ENCODE data around the gene TMEM25. TPM values are rescaled to one million over a fixed set of nuclear protein-coding genes. Genes with fewer than 3 reads are reported as not detected.
A peak's percentile ranks its signal among the peaks of the same experiment; 100 is the strongest.
"Not testable (repeated sequence)": the region's sequence is repeated elsewhere in the genome, so short reads cannot be mapped to it uniquely, and the experiment has no call there.

The TMEM25 gene
- total RNA-seq, result 10 to 100 TPM; 10.1 to 13.8 (median 12.9) TPM

- H3K36me3 Mint-ChIP-seq (ENCODE audit: insufficient read depth), result no peaks in the 10 kb centered on the region
Measured at GRCh38 chr11:118530683-118531596, at the start of gene TMEM25. Gene TMEM25 (plus strand): TSS chr11:118531192. CDS start chr11:118531802, 610 bp downstream.

GRCh38 chr11:118481238-118481637, 49.8 kb upstream of the TMEM25 start:
- not testable (repeated sequence) for ATAC-seq; H3K4me1 Mint-ChIP-seq (ENCODE audit: low read depth); DNase-seq; H3K9me3 Mint-ChIP-seq; H3K27me3 Mint-ChIP-seq (ENCODE audit: low read depth); H3K4me3 Mint-ChIP-seq
- peaks cover 47% of the 10 kb centered on the region for H3K36me3 Mint-ChIP-seq (ENCODE audit: insufficient read depth)

More at GRCh38 chr11:118530683-118531596, at the start of gene TMEM25:
- DNase-seq, result peak; percentile 67
- Mint-ChIP-seq H3K9me3 (no peaks in the 10 kb centered on the region), H3K4me1 (ENCODE audit: low read depth) (peaks cover 26% of the 10 kb centered on the region), H3K27me3 (ENCODE audit: low read depth) (no peaks in the 10 kb centered on the region), H3K4me3 (peak within 1 kb of the TSS; percentile 90)
- ATAC-seq, result peak; percentile 88 to 92

DNA sequence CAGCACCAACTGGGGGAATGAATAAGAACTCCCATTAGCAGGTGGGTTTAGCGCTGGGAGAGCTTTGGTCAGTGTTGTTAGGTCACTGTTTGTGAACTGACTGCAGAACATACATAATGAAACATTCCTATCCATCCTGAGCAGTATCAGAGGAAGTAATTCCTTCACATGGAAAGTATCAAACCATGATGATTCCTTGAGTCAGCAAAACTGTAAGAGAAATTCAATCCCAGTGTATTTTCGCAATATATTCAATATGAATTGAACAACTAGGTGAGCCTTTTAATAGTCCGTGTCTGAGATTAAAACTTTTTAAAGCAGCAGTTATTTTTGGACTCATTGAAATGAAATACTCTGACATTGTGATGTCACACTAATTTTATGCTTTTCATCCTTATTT, 46.6 kb upstream of the TMEM25 start:
- Mint-ChIP-seq H3K36me3 (ENCODE audit: insufficient read depth) (peaks cover 28% of the 10 kb centered on the region), H3K9me3 (no peaks in the 10 kb centered on the region), H3K27me3 (ENCODE audit: low read depth) (no peaks in the 10 kb centered on the region), H3K4me3 (no peak overlapping the region), H3K4me1 (ENCODE audit: low read depth) (peaks cover 2% of the 10 kb centered on the region)
- ATAC-seq, result no peak
- DNase-seq, result no peak

DNA sequence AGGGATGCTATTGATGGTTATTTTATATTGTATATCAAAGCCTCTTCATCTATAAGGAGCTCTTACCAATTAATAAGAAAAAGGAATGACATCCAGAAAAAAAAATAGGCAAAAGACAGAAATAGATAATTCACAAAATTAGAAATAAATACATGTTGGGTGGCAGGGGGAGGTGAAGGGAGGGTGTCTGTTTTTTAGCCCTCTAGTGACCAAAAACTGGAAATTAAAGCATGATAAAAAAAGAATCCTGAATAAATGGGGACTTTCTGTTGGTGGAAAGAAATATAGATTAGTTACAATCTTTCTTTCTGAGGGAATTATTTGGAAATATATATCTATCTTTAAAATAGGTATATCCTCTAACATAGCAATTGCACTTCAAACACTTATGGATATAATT, 45.7 kb upstream of the TMEM25 start:
- Mint-ChIP-seq H3K36me3 (ENCODE audit: insufficient read depth) (peaks cover 32% of the 10 kb centered on the region), H3K9me3 (no peaks in the 10 kb centered on the region), H3K4me1 (ENCODE audit: low read depth) (peaks cover 2% of the 10 kb centered on the region), H3K4me3 (no peak overlapping the region), H3K27me3 (ENCODE audit: low read depth) (no peaks in the 10 kb centered on the region)
- ATAC-seq (no peak), DNase-seq (no peak)

GRCh38 chr11:118488480-118489109, 42.4 kb upstream of the TMEM25 start:
- Mint-ChIP-seq H3K4me3 (no peak overlapping the region), H3K27me3 (ENCODE audit: low read depth) (no peaks in the 10 kb centered on the region), H3K4me1 (ENCODE audit: low read depth) (peaks cover 7% of the 10 kb centered on the region), H3K36me3 (ENCODE audit: insufficient read depth) (peaks cover 31% of the 10 kb centered on the region), H3K9me3 (no peaks in the 10 kb centered on the region)
- ATAC-seq (peak; percentile 67), DNase-seq (peak; percentile 75)

DNA sequence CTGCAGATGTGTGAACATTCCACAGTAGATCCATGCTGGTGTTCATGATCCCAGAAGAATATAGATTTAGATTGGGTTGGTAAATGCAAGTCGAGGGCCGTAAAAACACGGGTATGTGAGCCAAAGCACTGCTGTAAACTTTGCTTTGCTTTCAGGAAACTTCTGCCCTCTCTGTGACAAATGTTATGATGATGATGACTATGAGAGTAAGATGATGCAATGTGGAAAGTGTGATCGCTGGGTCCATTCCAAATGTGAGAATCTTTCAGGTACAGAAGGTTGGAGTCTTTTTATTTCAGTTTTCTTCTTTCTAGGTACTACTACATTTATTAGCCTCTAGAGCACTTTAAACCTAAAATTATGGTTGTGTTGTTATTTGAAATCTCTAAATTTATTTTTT, 40.0 kb upstream of the TMEM25 start:
- H3K9me3 Mint-ChIP-seq, result no peaks in the 10 kb centered on the region
- H3K27me3 Mint-ChIP-seq (ENCODE audit: low read depth), result no peaks in the 10 kb centered on the region
- peaks cover 7% of the 10 kb centered on the region for H3K4me1 Mint-ChIP-seq (ENCODE audit: low read depth)
- H3K4me3 Mint-ChIP-seq, result no peak overlapping the region
- H3K36me3 Mint-ChIP-seq (ENCODE audit: insufficient read depth), result peaks cover 35% of the 10 kb centered on the region
- DNase-seq, result no peak
- peak in 1 of 2 donors; percentile 23 for ATAC-seq

DNA sequence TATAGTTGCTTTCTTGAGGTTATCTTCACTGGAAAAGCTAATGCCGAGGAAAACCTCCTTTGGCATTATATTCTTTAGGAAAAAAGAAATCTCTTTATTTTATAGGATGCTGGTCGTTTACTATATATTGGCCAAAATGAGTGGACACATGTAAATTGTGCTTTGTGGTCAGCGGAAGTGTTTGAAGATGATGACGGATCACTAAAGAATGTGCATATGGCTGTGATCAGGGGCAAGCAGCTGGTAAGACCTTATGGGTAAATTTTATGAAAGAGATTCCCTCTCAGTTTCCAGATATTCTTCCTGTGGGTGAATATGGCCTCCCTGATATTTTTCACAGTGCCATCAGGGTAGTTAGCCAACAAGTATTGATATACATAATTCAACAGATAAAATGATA, 33.2 kb upstream of the TMEM25 start:
- Mint-ChIP-seq H3K4me1 (ENCODE audit: low read depth) (no peaks in the 10 kb centered on the region), H3K4me3 (no peak overlapping the region), H3K36me3 (ENCODE audit: insufficient read depth) (peaks cover 59% of the 10 kb centered on the region), H3K27me3 (ENCODE audit: low read depth) (no peaks in the 10 kb centered on the region), H3K9me3 (no peaks in the 10 kb centered on the region)
- ATAC-seq, result no peak
- DNase-seq, result no peak

DNA sequence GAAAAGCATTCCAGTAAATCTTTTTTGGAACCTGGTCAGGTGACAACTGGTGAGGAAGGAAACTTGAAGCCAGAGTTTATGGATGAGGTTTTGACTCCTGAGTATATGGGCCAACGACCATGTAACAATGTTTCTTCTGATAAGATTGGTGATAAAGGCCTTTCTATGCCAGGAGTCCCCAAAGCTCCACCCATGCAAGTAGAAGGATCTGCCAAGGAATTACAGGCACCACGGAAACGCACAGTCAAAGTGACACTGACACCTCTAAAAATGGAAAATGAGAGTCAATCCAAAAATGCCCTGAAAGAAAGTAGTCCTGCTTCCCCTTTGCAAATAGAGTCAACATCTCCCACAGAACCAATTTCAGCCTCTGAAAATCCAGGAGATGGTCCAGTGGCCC, 27.8 kb upstream of the TMEM25 start:
- no peaks in the 10 kb centered on the region for H3K4me1 Mint-ChIP-seq (ENCODE audit: low read depth)
- H3K4me3 Mint-ChIP-seq, result no peak overlapping the region
- DNase-seq, result no peak
- H3K27me3 Mint-ChIP-seq (ENCODE audit: low read depth), result no peaks in the 10 kb centered on the region
- H3K9me3 Mint-ChIP-seq, result no peaks in the 10 kb centered on the region
- ATAC-seq, result no peak
- H3K36me3 Mint-ChIP-seq (ENCODE audit: insufficient read depth), result peaks cover 72% of the 10 kb centered on the region

GRCh38 chr11:118511601-118512000, 19.4 kb upstream of the TMEM25 start:
- peaks cover 48% of the 10 kb centered on the region for H3K36me3 Mint-ChIP-seq (ENCODE audit: insufficient read depth)
- no peak for ATAC-seq
- peaks cover 5% of the 10 kb centered on the region for H3K4me1 Mint-ChIP-seq (ENCODE audit: low read depth)

GRCh38 chr11:118514103-118514502, 16.9 kb upstream of the TMEM25 start:
- Mint-ChIP-seq H3K9me3 (no peaks in the 10 kb centered on the region), H3K4me1 (ENCODE audit: low read depth) (peaks cover 5% of the 10 kb centered on the region), H3K36me3 (ENCODE audit: insufficient read depth) (peaks cover 41% of the 10 kb centered on the region), H3K27me3 (ENCODE audit: low read depth) (no peaks in the 10 kb centered on the region), H3K4me3 (no peak overlapping the region)
- DNase-seq, result no peak
- ATAC-seq, result no peak

More at GRCh38 chr11:118511601-118512000, 19.4 kb upstream of the TMEM25 start:
- Mint-ChIP-seq H3K4me3 (no peak overlapping the region), H3K9me3 (no peaks in the 10 kb centered on the region), H3K27me3 (ENCODE audit: low read depth) (no peaks in the 10 kb centered on the region)
- DNase-seq, result no peak

DNA sequence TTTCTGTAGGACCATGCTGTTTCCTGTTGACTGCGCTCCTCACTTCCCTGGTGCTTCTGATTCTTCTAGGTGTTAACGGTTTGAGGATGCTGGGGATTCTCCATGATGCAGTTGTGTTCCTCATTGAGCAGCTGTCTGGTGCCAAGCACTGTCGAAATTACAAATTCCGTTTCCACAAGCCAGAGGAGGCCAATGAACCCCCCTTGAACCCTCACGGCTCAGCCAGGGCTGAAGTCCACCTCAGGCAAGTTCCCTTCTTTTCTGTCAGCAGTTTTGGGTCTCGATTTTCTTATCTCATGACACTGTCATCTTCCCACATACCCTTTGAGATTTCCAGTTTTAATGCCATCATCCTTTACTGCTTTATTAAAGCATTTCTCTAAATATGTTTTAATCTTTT, 11.4 kb upstream of the TMEM25 start:
- H3K4me1 Mint-ChIP-seq (ENCODE audit: low read depth), result no peaks in the 10 kb centered on the region
- no peaks in the 10 kb centered on the region for H3K27me3 Mint-ChIP-seq (ENCODE audit: low read depth)
- no peaks in the 10 kb centered on the region for H3K9me3 Mint-ChIP-seq
- no peak for ATAC-seq
- peaks cover 27% of the 10 kb centered on the region for H3K36me3 Mint-ChIP-seq (ENCODE audit: insufficient read depth)
- DNase-seq, result no peak
- H3K4me3 Mint-ChIP-seq, result no peak overlapping the region

- Mint-ChIP-seq H3K36me3 (ENCODE audit: insufficient read depth) (peaks cover 22% of the 10 kb centered on the region), H3K9me3 (no peaks in the 10 kb centered on the region), H3K4me1 (ENCODE audit: low read depth) (peaks cover 1% of the 10 kb centered on the region), H3K4me3 (no peak overlapping the region), H3K27me3 (ENCODE audit: low read depth) (no peaks in the 10 kb centered on the region)
- DNase-seq (no peak), ATAC-seq (no peak)
Measured at GRCh38 chr11:118521892-118522311, 9.1 kb upstream of the TMEM25 start.

GRCh38 chr11:118522571-118523072, 8.4 kb upstream of the TMEM25 start:
- no peaks in the 10 kb centered on the region for H3K9me3 Mint-ChIP-seq
- no peak for ATAC-seq
- peaks cover 22% of the 10 kb centered on the region for H3K36me3 Mint-ChIP-seq (ENCODE audit: insufficient read depth)
- no peaks in the 10 kb centered on the region for H3K27me3 Mint-ChIP-seq (ENCODE audit: low read depth)
- peaks cover 5% of the 10 kb centered on the region for H3K4me1 Mint-ChIP-seq (ENCODE audit: low read depth)
- no peak overlapping the region for H3K4me3 Mint-ChIP-seq
- DNase-seq, result no peak

GRCh38 chr11:118524356-118524755, 6.6 kb upstream of the TMEM25 start:
- Mint-ChIP-seq H3K36me3 (ENCODE audit: insufficient read depth) (peaks cover 20% of the 10 kb centered on the region), H3K4me1 (ENCODE audit: low read depth) (peaks cover 10% of the 10 kb centered on the region), H3K27me3 (ENCODE audit: low read depth) (no peaks in the 10 kb centered on the region), H3K9me3 (no peaks in the 10 kb centered on the region), H3K4me3 (no peak overlapping the region)
- DNase-seq, result no peak
- ATAC-seq, result no peak
